Osteocyte (in vitro differentiated cells): ENCODE data around the gene CD63. TPM values are rescaled to one million over a fixed set of nuclear protein-coding genes. Genes with fewer than 3 reads are reported as not detected.

Experiments used
- DNase-seq: peaks from one replicate; pipeline ENCODE4 v3.0.0; 2021; ENCODE audit warnings: mixed read lengths; ENCODE audit not compliant: unreplicated experiment; ENCODE audit errors: extremely low spot score
- H3K27ac Mint-ChIP-seq: one replicate; pipeline ENCODE4 v1.8.0; 2021; ENCODE audit warnings: mild to moderate bottlenecking, mixed read lengths; ENCODE audit not compliant: unreplicated experiment
- H3K27me3 Mint-ChIP-seq: one replicate; pipeline ENCODE4 v1.8.0; 2021; ENCODE audit warnings: mixed read lengths; ENCODE audit not compliant: unreplicated experiment
- H3K36me3 Mint-ChIP-seq: one replicate; pipeline ENCODE4 v1.8.0; 2021; ENCODE audit warnings: mixed read lengths; ENCODE audit not compliant: unreplicated experiment
- H3K4me1 Mint-ChIP-seq: one replicate; pipeline ENCODE4 v1.8.0; 2021; ENCODE audit warnings: mixed read lengths; ENCODE audit not compliant: unreplicated experiment
- H3K4me3 Mint-ChIP-seq: one replicate; pipeline ENCODE4 v1.8.0; 2021; ENCODE audit warnings: mild to moderate bottlenecking, moderate library complexity, mixed read lengths; ENCODE audit not compliant: unreplicated experiment
- H3K9me3 Mint-ChIP-seq: one replicate; pipeline ENCODE4 v1.8.0; 2021; ENCODE audit warnings: mixed read lengths; ENCODE audit not compliant: unreplicated experiment
- CTCF ChIP-seq: fragments of 200-600 bp; sonication (generic); IDR thresholded peaks from 2 replicates; pipeline ENCODE4 v1.5.0; 2021; ENCODE audit warnings: antibody characterized with exemption, mild to moderate bottlenecking, moderate library complexity
- total RNA-seq: library from RNA; stranded (reverse); gene quantifications from 2 replicates; pipeline ENCODE4 v1.2.1, GENCODE V29; 2021

Gene CD63
- total RNA-seq, 1 donor from 2014 or later, result 1,511 TPM

- Mint-ChIP-seq H3K36me3 (peaks cover 21% of the 10 kb centered on the region), H3K4me3 (no peak overlapping the region), H3K9me3 (no peaks in the 10 kb centered on the region), H3K4me1 (peaks cover 60% of the 10 kb centered on the region), H3K27ac (peak overlapping the region; percentile 50), H3K27me3 (no peaks in the 10 kb centered on the region)
- TF ChIP-seq CTCF, result no peak
- no peak for DNase-seq
Measured at GRCh38 chr12:55721601-55722213, 7.1 kb downstream of the CD63 start.

DNA sequence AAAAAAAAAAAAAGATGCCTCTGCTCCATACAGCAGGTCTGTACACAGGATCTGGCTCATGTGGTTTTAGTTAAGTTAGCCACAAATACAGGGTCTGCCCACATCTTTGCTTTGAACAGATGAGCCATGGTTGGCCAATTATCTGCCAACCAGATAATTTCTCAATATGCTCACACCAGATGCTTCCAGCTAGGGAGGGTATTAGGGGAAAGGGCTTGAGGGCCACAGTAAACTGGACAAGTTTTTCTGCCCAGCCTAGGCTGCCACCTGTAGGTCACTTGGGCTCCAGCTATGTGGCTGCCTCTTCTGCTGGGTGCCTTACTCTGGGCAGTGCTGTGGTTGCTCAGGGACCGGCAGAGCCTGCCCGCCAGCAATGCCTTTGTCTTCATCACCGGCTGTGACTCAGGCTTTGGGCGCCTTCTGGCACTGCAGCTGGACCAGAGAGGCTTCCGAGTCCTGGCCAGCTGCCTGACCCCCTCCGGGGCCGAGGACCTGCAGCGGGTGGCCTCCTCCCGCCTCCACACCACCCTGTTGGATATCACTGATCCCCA, 7.8 kb downstream of the CD63 start:
- H3K9me3 Mint-ChIP-seq, result no peaks in the 10 kb centered on the region
- H3K36me3 Mint-ChIP-seq, result peaks cover 16% of the 10 kb centered on the region
- no peak overlapping the region for H3K4me3 Mint-ChIP-seq
- no peak for DNase-seq
- peaks cover 57% of the 10 kb centered on the region for H3K4me1 Mint-ChIP-seq
- TF ChIP-seq CTCF, result peak; percentile 63
- H3K27me3 Mint-ChIP-seq, result no peaks in the 10 kb centered on the region
- H3K27ac Mint-ChIP-seq, result peak overlapping the region; percentile 72

- no peak for TF ChIP-seq CTCF
- H3K9me3 Mint-ChIP-seq, result no peaks in the 10 kb centered on the region
- H3K4me3 Mint-ChIP-seq, result no peak within 1 kb of the TSS
- no peak for DNase-seq
- H3K4me1 Mint-ChIP-seq, result peaks cover 59% of the 10 kb centered on the region
- peaks cover 10% of the 10 kb centered on the region for H3K36me3 Mint-ChIP-seq
- H3K27ac Mint-ChIP-seq, result peak within 1 kb of the TSS; percentile 72
- H3K27me3 Mint-ChIP-seq, result no peaks in the 10 kb centered on the region
Measured at GRCh38 chr12:55720071-55720564, 8.7 kb downstream of the CD63 start, which contains the start of gene RDH5. Gene RDH5 (plus strand): TSS chr12:55720393. CDS start chr12:55721185, 792 bp downstream.

DNA sequence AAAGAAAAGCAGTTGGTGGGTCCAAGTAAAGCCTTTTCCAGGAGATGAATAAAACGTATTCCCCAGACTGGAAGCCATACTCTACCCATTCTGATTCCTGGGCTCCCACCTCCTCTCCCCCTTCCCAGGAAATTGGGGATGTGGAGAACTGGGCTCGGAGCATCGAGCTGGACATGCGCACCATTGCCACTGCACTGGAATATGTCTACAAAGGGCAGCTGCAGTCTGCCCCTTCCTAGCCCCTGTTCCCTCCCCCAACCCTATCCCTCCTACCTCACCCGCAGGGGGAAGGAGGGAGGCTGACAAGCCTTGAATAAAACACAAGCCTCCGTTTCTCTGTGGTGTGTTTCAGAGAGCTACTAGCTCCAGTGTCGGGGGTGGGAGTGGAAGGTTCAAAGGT, 9.4 kb downstream of the CD63 start:
- Mint-ChIP-seq H3K27ac (no peak overlapping the region), H3K4me1 (peaks cover 54% of the 10 kb centered on the region), H3K9me3 (no peaks in the 10 kb centered on the region), H3K4me3 (no peak overlapping the region), H3K36me3 (peaks cover 4% of the 10 kb centered on the region), H3K27me3 (no peaks in the 10 kb centered on the region)
- no peak for TF ChIP-seq CTCF
- no peak for DNase-seq

GRCh38 chr12:55718624-55719275, 10.1 kb downstream of the CD63 start:
- Mint-ChIP-seq H3K36me3 (peaks cover 3% of the 10 kb centered on the region), H3K4me1 (peaks cover 52% of the 10 kb centered on the region), H3K27ac (no peak overlapping the region), H3K27me3 (no peaks in the 10 kb centered on the region), H3K4me3 (peak overlapping the region; percentile 47), H3K9me3 (no peaks in the 10 kb centered on the region)
- TF ChIP-seq CTCF, result no peak
- no peak for DNase-seq
